Smooth muscle cell (in vitro differentiated cells): ENCODE measurements around the gene ZC3H10. TPM values are rescaled to one million over a fixed set of nuclear protein-coding genes. Genes with fewer than 3 reads are reported as not detected.

Experiments
- DNase-seq: peaks from one replicate; lab custom pipeline; 2025; ENCODE audit not compliant: unreplicated experiment; lab: John Stamatoyannopoulos, UW
- H2AFZ ChIP-seq: fragments of 200-600 bp; sonication (generic); 2 replicates; pipeline ENCODE4 v1.6.0; 2016; ENCODE audit warnings: antibody characterized with exemption, low read depth, mild to moderate bottlenecking
- H3F3A ChIP-seq: fragments of 200-600 bp; sonication (generic); 2 replicates; pipeline ENCODE4 v1.6.0; 2017; ENCODE audit warnings: antibody characterized with exemption, low read depth
- H3K27ac ChIP-seq: fragments of 200-600 bp; sonication (generic); 2 replicates; pipeline ENCODE4 v1.5.1; 2016; ENCODE audit warnings: low read depth, mild to moderate bottlenecking
- H3K27me3 ChIP-seq: fragments of 200-600 bp; sonication (generic); 2 replicates; pipeline ENCODE4 v1.6.1; 2016; ENCODE audit warnings: low read depth, mild to moderate bottlenecking
- H3K36me3 ChIP-seq: fragments of 200-600 bp; sonication (generic); 2 replicates; pipeline ENCODE4 v1.5.1; 2016; ENCODE audit warnings: low read depth
- H3K4me1 ChIP-seq: fragments of 200-600 bp; sonication (generic); 2 replicates; pipeline ENCODE4 v1.5.1; 2016; ENCODE audit warnings: low read depth
- H3K4me2 ChIP-seq: fragments of 200-600 bp; sonication (generic); 2 replicates; pipeline ENCODE4 v1.6.0; 2016; ENCODE audit warnings: mild to moderate bottlenecking
- H3K4me3 ChIP-seq: fragments of 200-600 bp; sonication (generic); 2 replicates; pipeline ENCODE4 v1.5.1; 2016; ENCODE audit warnings: mild to moderate bottlenecking
- H3K79me2 ChIP-seq: fragments of 200-600 bp; sonication (generic); 2 replicates; pipeline ENCODE4 v1.6.0; 2016; ENCODE audit warnings: low read depth, mild to moderate bottlenecking
- H3K9ac ChIP-seq: fragments of 200-600 bp; sonication (generic); 2 replicates; pipeline ENCODE4 v1.6.0; 2016; ENCODE audit warnings: low read depth
- H3K9me3 ChIP-seq: fragments of 200-600 bp; sonication (generic); replicated peaks from 2 replicates; pipeline ENCODE4 v1.5.1; 2016; ENCODE audit warnings: low read depth
- H4K20me1 ChIP-seq: fragments of 200-600 bp; sonication (generic); 2 replicates; pipeline ENCODE4 v1.6.0; 2016; ENCODE audit warnings: low read depth
- WGBS: methylation state at CpG from one replicate; pipeline ENCODE4 v1.1.7; 2016; ENCODE audit warnings: low lambda C conversion rate; 5-methylcytosine and 5-hydroxymethylcytosine counted together
- polyA plus RNA-seq: library from polyadenylated mRNA; unstranded; fragments of >200 nt; fragmentation: Nextera tagmentation; extraction: Ambion mirVana; gene quantifications from 2 replicates; pipeline ENCODE4 v1.2.1, GENCODE V29; 2016
- total RNA-seq: library from RNA; depleted of rRNA; stranded (reverse); fragments of >200 nt; gene quantifications from 2 replicates; pipeline ENCODE4 v1.2.3, GENCODE V29; 2014
- TF ChIP-seq, protein P1 (sequence below): fragments of 200-600 bp; sonication (generic); IDR thresholded peaks from 2 replicates; pipeline ENCODE4 v1.5.1; 2017; ENCODE audit warnings: borderline replicate concordance, mild to moderate bottlenecking, antibody characterized with exemption; ENCODE audit not compliant: insufficient read depth, poor library complexity, severe bottlenecking

Gene ZC3H10
- total and polyA plus RNA-seq, 2 experiments from 2014 or later: 1.9 to 2.8 TPM

GRCh38 chr12:56143870-56144269 lies 25.8 kb downstream of the ZC3H10 start:
- H3K4me1 ChIP-seq: no peaks in the 10 kb centered on the region
- H3K27ac ChIP-seq: no peak overlapping the region
- DNase-seq: no peak
- no peaks in the 10 kb centered on the region for H4K20me1 ChIP-seq
- no peak overlapping the region for H3K4me3 ChIP-seq
- H3K27me3 ChIP-seq: no peaks in the 10 kb centered on the region
- H3K9me3 ChIP-seq: no peaks in the 10 kb centered on the region
- no peak overlapping the region for H3K4me2 ChIP-seq
- H3K79me2 ChIP-seq: no peaks in the 10 kb centered on the region
- H3K9ac ChIP-seq: no peak overlapping the region
- H3F3A ChIP-seq: no peaks in the 10 kb centered on the region
- H2AFZ ChIP-seq: no peak overlapping the region
- TF ChIP-seq, protein P1, sequence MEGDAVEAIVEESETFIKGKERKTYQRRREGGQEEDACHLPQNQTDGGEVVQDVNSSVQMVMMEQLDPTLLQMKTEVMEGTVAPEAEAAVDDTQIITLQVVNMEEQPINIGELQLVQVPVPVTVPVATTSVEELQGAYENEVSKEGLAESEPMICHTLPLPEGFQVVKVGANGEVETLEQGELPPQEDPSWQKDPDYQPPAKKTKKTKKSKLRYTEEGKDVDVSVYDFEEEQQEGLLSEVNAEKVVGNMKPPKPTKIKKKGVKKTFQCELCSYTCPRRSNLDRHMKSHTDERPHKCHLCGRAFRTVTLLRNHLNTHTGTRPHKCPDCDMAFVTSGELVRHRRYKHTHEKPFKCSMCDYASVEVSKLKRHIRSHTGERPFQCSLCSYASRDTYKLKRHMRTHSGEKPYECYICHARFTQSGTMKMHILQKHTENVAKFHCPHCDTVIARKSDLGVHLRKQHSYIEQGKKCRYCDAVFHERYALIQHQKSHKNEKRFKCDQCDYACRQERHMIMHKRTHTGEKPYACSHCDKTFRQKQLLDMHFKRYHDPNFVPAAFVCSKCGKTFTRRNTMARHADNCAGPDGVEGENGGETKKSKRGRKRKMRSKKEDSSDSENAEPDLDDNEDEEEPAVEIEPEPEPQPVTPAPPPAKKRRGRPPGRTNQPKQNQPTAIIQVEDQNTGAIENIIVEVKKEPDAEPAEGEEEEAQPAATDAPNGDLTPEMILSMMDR: no peak
- peaks cover 15% of the 10 kb centered on the region for H3K36me3 ChIP-seq
- 93% methylated on average over 8 of the region's 8 CpGs for WGBS

DNA sequence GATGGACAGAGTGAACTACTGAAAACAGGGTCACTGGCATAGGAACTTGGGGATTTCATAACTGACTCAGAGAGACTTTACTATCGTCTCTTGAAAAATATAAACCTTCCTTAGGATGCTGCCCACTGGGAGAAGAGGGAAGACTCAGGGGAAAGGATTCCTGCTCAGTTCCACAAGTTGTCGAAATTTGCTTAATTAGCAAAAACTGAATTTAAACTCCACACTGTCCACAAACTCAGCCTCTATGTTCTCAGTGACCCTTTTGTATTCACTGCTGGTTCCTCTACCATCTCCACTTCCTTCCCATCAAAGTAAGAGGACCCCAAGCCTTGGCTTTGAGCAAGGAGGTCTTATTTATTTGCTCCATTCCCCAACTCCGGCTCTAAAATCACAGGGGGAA lies 27.2 kb downstream of the ZC3H10 start:
- 92% methylated on average over 3 of the region's 3 CpGs for WGBS
- TF ChIP-seq, protein P1: no peak

DNA sequence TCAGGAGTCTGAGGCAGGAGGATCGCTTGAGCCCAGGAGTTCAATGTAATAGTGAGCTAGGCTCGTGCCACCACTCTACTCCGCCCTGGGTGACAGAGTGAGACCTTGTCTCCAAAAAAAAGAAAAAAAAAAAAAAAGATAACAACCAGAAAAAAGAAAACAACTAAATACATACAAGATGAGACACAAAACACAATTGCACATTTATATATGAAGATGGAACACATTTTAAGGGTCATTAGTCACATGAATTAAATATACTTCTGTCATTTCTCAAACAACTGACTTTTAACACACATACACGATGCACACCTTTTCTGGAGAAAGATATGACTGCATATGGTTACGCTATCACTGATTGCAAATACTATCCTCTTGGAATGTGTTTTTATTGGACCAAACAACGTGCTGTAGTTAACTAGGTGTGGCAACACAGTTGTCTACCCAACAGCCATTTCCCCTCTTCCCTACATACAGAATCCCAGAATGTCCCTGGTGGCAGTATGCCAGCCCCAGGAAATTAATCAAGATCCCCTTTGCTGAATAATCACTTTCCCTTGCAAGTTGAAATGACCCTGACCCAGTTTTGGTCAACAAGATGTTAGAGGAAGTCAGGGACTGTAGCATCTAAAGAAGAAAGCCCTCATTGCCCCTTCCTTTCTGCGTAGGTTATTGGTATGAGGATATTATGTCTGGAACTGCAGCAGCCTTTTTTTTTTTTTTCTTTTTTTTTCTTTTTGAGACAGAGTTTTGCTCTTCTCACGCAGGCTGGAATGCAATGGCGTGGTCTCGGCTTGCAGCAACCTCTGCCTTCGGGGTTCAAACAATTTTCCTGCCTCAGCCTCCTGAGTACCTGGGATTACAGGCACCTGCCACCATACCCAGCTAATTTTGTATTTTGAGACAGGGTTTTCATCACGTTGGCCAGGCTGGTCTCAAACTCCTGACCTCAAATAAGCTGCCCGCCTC lies 28.7 kb downstream of the ZC3H10 start:
- TF ChIP-seq, protein P1: no peak
- Histone ChIP-seq H3K4me1 (peaks cover 5% of the 10 kb centered on the region), H3K4me3 (no peak overlapping the region), H3K36me3 (no peaks in the 10 kb centered on the region), H3K9ac (no peak overlapping the region), H2AFZ (no peak overlapping the region), H3K27ac (no peak overlapping the region), H3F3A (peaks cover 6% of the 10 kb centered on the region), H3K79me2 (no peaks in the 10 kb centered on the region), H3K4me2 (no peak overlapping the region), H3K9me3 (no peaks in the 10 kb centered on the region), H3K27me3 (no peaks in the 10 kb centered on the region), H4K20me1 (no peaks in the 10 kb centered on the region)
- 89% methylated on average over 13 of the region's 13 CpGs for WGBS
- no peak for DNase-seq

More for the DNA sequence above, 27.2 kb downstream of the ZC3H10 start:
- no peak overlapping the region for H3K27ac ChIP-seq
- no peak overlapping the region for H2AFZ ChIP-seq
- H3K36me3 ChIP-seq: peaks cover 7% of the 10 kb centered on the region
- H3K27me3 ChIP-seq: no peaks in the 10 kb centered on the region
- H3K9ac ChIP-seq: no peak overlapping the region
- H3K79me2 ChIP-seq: no peaks in the 10 kb centered on the region
- no peaks in the 10 kb centered on the region for H3K9me3 ChIP-seq
- no peak for DNase-seq
- no peak overlapping the region for H3K4me2 ChIP-seq
- no peaks in the 10 kb centered on the region for H3K4me1 ChIP-seq
- peaks cover under 1% of the 10 kb centered on the region for H3F3A ChIP-seq
- no peaks in the 10 kb centered on the region for H4K20me1 ChIP-seq
- no peak overlapping the region for H3K4me3 ChIP-seq
